ENCODE measurements around the gene ITPRIP.

The ITPRIP gene

DNA sequence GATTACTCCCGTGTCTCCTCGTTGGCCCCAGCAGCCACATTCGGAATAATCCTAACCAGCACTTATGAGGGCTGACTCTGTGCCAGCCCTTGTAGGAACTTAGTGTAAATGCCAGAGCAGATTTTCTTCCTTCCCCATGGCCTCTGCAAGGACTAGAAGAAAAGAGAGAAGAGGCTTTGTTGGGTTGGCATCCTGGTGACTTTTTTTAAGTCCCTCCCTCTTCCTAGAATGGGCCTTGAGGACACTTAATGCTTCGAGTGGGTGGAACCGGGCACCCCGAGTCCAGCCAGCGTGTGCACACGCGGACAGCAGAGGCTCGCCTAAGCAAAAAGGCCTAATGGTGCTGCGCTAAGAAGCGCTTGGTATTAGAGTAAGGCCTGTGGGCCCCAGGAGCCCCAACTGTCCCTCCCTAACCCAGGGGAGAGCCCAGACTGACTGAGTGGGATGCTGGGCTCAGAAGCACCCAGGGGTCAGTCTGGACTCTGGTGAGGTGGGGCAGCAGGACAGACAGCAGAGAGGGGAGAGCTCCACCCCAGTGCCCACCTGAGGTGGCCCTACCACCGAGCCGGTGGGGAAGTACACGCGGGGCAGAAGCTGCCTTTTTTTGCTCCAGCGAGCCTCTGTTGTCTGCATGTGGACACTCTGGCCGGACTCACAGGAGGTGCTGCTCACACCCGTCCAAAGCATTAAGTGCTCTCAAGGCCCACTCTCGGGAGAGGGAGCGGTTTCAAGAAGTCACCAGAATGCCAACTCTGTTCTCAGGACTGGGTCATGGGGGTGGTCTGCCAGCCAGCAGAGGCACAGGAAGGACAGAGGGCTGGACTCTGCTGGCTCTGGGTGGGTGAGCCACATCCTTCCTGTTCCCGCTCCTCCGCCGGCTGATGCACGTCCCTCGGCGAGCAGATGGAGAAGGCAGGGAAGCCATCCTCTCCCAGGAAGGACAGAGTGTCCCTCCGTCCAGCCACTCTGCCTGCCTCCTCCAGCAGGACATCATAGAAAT, 12.5 kb downstream of the ITPRIP start:
- DNase-seq: no peak

DNA sequence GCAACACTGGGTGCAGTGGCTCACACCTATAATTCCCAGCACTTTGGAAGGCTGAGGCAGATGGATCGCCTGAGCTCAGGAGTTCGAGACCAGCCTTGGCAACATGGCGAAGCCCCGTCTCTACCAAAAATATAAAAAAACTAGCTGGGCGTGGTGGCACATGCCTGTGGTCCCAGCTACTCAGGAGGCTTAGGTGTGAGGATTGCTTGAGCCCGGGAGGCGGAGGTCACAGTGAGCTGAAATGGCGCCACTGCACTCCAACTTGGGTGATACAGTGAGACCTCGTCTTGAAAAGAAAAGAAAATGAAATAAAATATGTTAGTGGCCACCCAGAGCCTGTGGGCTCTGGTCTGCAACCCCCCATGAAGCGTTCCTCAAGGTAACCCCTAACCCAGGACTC, 13.3 kb downstream of the ITPRIP start:
- no peak for DNase-seq

DNA sequence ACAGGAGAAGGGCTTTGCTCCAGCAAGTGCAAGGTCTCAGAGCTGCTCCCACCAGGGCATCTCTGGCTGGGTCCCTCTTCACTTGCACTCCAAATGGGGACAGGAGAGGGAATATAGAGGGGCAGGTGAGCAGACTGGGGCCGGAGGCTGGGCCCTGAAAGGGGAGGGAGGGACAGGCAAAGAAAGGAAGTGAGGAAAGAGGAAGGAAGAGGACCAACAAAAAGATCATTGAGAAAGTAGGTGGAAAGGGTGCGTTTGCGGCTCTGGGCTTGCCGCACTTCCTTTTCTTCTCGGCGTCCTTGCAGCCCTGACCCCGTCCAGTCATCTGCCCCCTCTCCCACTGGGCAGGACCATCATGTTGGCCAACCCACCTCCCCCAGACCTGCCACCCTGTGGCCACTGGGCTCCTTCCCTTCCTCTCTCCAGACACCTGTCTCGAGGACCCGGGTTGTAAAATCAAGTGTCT, 14.0 kb downstream of the ITPRIP start:
- DNase-seq: no peak

DNA sequence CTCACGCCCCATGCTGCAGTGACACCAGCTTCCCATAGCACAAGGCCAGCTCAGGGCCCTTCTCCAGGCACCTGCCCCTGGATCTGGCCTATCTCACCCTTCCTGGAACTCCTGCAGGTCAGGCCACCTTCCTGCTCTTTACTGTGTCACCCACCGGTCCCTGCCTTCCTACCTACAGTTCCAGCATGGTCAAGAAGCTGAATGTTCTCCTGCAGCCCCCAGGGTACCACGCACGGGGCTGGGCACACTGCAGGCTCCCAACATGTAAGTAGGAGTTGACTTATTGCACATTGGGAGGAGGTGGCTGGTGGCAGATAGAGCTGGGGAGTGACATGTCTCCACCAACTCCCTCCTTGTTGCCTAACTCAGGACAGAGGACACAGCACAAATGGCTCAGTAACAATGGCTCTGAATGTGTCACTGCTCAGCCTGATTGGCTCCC, 14.5 kb downstream of the ITPRIP start:
- DNase-seq: no peak

DNA sequence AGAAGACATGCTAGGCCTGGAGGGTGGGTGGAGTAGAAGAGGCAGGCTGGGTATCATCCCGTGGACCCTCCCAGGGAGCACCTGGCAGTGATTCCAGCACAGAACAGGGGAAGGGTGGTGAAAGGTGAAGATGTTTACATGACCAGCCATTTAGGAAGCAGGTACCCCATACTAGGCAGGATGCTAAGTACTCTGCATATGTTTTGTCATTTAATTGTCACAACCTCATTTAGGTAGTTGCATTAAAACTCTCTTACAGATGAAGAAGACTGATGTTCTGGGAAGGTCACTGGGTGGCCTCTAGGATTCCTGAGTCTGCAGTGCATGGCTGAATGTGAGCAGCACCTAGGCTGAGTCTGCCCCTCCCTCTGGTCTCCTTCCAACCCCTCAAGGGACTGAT, 15.2 kb downstream of the ITPRIP start:
- DNase-seq: no peak

DNA sequence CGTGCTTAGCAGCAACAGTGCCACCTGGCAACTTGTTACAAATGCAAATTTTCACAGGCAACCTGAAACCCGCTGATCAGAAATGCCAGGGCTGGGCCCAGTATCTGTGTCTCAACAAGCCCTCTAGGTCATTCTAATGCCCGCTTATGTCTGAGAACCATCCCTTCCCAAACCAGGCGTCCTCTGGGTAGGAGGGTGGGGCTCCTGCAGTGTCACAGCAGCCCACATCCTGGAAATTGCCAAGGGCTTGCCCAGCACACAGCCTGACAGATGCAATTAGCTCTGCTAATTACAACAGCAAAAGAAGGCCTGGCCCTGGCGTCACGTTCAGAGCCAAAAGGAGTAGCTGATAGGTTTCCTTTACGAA, 15.9 kb downstream of the ITPRIP start:
- no peak for DNase-seq

DNA sequence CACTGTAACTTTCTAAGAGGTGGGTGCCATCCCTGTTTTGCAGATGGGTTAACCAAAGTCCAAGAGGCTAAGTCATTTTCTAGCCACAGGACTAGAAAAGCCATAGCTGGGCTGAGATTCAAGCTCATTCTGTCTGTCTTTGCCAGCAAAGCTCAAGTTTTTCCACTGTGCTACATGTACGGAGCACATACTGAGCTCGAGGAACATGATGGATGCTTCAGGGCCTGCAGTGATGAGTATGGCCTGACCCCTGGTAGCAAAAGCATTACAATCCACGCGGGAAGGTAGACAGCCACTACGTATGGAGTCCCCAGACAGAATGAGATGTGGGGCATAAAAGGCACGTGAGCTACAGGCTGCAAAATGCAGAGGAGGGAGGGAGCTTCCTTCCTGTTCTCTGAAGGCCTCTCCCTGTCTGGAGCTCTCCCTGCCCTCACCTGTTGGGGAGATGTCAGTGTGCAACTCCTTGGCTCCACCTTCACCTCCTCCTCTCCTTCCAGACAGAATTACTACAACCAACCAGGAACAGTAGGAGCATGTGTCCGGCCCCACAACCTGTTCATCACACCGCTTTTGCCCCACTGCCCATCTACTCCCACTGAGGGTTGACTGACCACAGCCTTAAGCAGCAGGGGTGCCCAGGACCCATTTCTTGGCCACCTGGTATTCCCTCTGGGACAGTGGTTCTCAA, 16.4 kb downstream of the ITPRIP start:
- DNase-seq: no peak

DNA sequence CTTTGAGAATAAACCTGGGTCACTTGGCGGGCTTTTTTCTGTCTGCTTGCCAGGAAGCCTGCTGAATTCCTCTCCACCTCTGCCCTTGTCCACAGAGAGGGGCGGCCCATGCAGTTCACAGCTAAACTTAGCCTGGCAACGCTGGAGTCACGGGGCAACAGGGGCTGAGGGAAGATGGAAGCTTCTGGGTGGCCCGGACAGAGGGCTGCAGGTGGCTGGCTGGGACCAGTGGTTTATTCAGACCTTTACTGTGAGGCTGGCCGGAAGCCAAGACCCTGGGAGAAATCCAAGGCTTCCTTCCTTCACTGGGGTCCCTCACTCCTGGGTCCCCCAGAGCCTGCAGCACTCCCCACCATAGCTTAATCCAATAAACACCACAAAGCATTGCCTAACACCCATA, 17.0 kb downstream of the ITPRIP start:
- no peak for DNase-seq

DNA sequence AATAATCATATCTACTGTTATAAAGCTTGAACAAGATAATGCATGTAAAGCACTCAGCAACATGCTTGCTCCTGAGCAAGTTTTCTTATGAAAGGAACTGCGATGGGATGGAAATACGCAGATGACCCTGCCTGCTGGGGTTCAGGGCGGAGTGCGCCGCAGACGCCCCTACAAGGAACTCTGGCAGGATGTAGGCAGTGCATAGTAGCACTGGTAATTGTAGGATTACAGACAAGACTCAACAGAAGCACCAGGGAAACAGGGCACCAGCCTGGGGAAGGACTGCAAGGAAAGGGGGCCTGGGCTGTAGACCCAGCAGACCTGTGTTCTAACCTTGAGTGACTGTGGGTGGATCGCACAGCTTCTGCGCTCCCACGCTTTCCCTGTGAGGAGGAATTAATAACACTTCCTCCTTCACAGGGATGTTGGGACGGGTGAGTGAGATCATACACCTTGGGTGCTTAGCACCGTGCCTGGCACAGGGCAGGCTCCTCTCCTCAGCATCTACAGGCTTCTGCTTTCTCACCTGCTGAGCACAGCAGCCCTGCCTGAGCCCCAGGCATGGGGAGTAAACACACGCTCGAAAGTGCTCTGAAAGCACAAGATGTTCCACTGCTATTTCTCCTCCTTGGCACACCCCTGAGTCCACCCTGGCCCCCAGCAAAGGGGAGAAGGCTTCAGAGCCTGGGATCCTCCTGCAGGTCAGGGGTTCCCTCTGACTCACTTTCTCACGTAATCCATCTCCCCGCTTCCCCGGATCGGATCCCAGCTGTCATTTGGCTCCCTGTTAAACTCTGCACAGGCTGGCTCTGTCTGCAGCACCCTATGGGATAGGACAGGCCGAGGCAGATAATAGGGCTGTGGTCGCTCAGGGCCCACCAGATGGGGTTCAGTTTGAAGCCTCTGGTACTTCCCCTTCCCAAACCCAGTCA, 19.2 kb downstream of the ITPRIP start:
- DNase-seq: no peak

DNA sequence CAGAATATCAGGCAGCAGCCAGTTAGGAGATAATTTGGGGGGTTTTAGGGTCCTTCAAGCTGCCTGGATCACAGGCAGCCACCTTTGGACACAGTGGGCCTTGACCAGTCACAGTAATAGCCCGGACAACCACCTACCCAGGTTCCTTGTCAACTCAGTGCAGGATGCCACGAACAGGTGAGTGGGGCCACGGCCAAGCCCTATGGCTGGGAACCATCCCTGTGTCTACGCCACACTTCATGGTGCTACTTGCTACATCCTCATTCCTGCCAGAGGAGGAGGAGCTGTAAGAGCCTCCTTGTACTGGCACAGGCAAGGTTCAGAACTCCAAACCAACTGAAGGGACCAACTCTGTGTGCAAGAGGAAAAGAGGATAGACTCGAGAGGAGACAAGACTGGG, 19.9 kb downstream of the ITPRIP start:
- no peak for DNase-seq

DNA sequence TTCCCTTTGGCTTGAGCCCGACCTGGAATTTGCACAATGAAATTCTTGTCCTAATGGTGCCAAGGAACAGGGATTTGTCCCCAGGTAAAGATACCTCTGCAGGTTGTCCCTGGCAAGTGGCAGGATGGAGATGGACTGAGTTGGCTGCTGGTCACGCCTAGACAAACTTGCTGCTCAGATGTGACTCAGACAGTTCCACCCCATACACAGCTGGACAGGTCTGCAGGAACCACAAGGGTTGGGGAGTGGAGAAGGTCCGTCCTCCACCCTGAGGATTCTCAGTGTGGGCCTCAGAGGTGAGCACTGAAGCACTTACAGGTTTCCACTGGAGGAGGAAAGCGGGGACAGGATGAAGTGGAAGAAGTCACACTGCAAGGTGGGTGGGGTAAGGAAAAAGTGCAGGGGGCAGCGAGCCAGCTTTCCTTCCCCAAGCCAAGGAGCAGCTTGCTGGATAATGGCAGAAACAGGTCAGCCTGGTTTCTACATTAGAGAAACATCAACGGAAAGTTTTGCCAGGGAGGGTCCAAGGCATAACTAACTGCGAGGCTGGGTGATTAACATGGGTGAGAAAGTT, 20.5 kb downstream of the ITPRIP start:
- no peak for DNase-seq

DNA sequence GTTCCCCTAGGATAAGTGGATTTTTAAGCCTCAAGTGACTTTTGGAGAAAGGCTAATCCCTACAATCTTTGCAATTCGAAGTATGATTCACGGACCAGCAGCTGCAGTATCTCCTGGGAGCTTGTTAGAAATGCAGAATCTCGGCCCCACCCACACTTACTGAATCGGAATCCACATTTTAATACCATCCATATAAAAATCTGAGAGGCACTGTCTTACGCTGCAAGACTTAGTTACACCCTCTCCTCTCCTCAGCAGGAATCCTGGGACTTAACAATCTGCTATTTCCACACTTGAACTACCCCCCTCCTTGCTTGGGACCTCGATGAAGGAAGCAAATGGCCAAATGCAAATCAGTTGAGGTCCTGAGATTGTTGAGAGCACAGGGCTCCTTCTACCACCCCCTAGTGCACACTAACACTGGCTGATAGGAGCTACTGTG, 21.0 kb downstream of the ITPRIP start:
- no peak for DNase-seq

DNA sequence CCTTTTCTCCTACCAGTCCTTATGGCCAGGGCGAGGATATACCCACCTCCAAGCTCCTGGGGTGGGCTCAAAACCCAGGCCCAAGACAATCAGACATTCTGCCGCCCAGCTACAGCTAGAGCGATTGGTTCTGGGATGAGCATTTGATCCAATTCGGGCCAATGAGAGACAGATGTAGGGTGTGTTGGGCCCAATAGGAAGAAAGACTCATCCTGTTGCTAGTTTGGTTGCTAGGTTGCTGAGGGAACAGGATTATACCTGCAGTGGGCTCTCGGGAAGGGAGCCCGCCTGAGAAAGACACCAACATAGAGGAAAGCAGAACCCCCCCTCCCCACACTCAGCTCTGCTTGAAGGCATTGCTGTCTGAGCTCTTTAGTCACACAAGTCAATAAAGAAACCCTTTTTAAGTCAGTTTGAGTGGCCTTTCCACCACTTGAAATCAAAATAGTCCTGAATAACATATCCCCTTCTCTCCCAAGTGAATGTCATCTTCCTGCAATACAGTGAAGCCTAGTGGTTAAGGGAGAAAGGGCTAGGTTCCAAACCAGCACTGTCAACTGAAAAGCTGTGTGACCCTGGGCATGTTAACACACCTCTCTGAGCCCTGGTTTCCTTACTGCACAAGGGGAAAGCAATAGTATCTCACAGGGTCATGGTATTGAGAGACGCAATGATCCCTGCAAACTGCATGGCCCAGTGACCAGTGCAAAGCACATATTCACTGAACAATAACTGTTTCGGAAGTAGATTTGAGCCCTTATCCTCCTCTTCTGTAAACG, 21.8 kb downstream of the ITPRIP start:
- DNase-seq: no peak

DNA sequence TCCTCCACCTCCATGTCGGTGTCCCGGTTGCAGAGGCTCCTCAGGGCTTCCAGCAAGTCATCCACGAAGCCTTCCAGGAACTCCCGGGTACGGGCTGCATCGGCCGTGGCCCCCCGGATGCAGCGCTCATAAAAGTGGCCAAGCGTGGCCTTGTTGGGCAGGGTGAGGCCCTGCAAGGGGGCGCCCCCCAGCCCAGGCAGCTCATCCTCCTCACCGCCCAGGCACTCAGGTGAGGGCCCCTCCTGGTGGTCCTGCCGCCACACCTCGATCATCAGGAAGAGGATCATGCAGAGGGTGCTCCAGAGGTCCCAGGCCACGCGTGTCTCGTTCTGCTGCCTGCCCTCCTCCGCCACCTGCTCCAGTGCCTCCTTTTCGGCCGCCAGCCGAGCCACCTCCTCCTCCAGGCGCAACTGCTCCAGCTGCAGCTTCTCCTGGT, 22.8 kb downstream of the ITPRIP start:
- DNase-seq: no peak

DNA sequence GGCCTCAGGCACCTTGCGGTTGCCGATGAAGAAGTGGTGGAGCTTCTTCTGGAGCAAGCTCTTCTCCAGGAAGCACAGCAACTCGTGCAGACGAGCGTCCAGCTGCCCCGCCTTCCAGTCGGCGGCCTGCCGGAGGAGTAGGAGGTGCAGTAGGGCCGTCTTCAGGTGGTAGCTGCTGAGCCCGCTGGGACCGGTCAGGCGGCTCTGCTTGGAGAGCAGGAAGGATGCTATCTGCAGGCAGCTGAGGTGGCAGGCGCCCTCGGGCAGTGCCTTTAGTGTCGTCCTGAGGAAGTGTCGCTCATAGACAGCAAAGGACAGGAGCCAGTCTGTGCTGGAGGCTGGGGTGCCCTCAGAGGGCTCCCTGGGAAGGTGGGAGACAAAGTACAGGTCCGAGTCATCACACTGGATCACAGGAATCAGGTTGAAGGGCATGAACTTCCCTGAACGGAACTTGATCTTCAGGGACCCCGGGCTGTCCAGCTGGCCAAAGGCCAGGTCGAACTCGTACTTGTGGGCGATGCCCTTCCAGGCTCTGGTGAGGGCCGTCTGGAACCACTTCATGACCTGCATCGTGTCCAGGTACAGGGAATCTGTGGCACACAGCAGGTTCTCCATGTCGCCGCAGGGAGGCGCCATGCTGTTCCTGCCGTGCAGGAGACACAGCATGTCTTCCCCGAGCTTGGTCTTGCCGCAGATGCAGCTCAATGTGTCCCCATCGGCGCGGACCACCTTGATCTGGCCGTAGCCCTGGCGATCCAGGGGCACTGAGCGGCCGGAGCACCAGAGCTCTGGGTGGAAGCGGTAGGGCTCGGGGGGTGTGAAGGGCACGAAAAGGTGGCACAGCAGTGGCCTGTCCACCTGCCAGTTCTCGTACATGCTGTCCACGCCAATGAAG, 23.4 kb downstream of the ITPRIP start:
- DNase-seq: no peak

DNA sequence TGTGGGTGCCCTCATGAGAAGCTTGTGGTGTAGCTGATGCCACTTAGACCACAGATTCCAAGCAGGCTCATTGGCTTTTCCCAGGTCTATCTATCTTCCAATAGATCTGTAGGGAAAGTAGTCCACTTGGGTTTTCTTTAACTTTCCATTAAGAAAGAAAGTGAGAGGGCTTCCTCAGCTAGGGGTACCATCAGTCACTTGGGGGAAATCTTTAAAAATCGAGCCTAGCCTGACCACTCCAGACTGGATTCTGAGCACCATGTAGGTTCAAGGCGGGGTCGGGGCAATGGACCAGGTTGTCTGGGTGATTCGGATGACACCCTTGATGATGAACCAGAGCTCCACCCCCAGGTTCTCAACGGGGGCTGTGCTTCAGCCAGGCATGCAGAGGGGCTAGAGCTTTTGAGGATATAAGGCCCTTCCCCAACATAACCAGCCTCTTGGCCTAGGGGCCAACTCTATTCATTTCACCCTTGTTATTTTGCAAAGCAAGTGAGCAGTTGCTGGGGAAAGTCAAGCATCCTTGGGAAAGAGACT, 27.0 kb downstream of the ITPRIP start:
- no peak for DNase-seq

DNA sequence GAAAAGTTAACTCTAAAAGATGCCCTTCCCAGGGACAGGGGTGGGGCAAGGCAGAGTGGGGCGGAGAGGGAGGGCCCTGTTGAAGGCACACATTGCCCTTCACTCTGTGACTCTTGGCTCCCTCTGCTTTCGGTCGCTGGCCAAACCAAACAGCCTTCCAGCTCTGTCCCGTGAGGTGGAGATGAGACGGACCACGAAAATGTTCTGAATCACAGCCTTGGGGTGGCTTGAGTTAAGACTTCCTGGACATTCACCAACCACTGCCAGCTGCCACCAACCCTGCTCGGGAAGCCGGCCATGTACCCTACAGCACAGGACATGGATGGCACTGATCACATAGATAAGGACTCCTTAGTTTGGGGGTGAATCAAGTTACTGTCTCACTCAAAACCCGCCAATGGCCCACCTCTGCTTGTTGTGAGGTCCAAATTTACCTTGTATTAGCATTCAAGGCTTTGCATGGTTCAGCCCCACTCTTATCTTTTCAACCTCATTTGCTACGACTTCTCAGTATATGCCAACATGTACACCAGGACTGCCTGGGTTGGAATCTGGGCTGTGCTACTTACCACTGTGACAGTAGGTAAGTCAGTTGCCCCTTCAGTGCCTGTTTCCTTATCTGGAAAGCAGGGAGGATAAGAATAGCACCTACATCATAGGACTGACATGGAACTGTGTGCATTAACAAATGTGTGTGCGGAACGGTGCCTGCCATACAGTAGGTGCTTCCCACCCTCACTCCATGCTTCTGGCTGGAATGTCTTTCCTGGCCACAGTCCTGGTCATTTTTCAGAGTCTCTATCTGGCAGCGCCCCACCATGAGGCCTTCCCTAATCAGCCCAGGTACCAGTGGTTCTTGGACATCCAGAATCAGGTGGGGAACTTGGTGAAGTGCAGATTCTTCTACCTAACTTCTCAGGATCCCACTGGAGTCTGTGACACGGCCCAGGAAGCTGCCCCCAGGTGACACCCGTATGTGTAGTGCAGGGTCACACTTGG, 28.0 kb downstream of the ITPRIP start:
- DNase-seq: no peak

DNA sequence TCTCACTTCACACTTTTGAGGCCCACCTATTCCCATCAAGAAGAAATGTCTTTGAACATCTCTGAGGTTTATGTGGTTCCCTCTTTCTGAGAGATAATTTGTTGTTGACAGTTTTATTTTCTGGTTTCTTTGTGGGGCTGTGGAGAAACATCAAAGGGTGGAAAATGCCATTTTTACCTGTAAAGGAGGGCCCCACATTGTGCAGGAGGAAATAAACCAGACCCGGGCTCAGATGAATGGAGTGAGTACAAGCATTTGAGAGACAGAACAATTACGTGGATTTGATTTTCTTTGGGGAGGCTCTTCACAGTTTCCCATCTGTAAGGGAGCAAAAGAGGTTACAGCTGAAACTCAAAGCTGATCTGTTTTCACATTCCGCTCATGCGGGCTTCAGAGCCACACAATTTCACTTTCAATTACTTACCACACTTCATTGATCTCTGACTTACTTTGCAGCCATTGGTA, 29.8 kb downstream of the ITPRIP start:
- no peak for DNase-seq
